ENCODE results near the gene TSPAN9. TPM values are rescaled to one million over a fixed set of nuclear protein-coding genes. Genes with fewer than 3 reads are reported as not detected.
A peak's percentile ranks its signal among the peaks of the same experiment; 100 is the strongest.

The TSPAN9 gene
- total RNA-seq, 1 experiment from 2014 or later = 9.6 TPM

- no peak overlapping the region for H3K4me3 ChIP-seq
- no TSS peak for BruUV-seq (replicated peaks)
- no peak overlapping the region for H3K27ac ChIP-seq
- H3K9me2 ChIP-seq (ENCODE audit: insufficient read depth) = no peaks in the 10 kb centered on the region
- H3K79me2 ChIP-seq (ENCODE audit: low read depth) = no peaks in the 10 kb centered on the region
- H2AFZ ChIP-seq = no peak overlapping the region
- no peaks in the 10 kb centered on the region for H4K20me1 ChIP-seq (ENCODE audit: insufficient read depth)
- no peaks in the 10 kb centered on the region for H3K9me3 ChIP-seq (ENCODE audit: insufficient read depth, low read depth)
- ChIA-PET CTCF (no interaction called here), POLR2A (ENCODE audit: unreplicated experiment) (no interaction called here)
- no peaks in the 10 kb centered on the region for H3F3A ChIP-seq (ENCODE audit: insufficient read depth, low read depth)
- TF ChIP-seq CTCF (conservative IDR thresholded peaks at IDR 0.05) (no peak), EZH2 (IDR thresholded peaks at IDR 0.05; ENCODE audit: low read depth) (no peak)
- DNase-seq = no peak
- H3K4me1 ChIP-seq (replicated peaks; ENCODE audit: insufficient read depth) = no peaks in the 10 kb centered on the region
- no peaks in the 10 kb centered on the region for H3K27me3 ChIP-seq (ENCODE audit: insufficient read depth, low read depth)
- no peaks in the 10 kb centered on the region for H3K36me3 ChIP-seq (ENCODE audit: low read depth)
- intact Hi-C loops (cut with micrococcal nuclease; ENCODE audit: unreplicated experiment) = no loop called here
- H3K4me2 ChIP-seq = no peak overlapping the region
Observed at GRCh38 chr12:3116106-3116844, 39.1 kb downstream of the TSPAN9 start.

DNA sequence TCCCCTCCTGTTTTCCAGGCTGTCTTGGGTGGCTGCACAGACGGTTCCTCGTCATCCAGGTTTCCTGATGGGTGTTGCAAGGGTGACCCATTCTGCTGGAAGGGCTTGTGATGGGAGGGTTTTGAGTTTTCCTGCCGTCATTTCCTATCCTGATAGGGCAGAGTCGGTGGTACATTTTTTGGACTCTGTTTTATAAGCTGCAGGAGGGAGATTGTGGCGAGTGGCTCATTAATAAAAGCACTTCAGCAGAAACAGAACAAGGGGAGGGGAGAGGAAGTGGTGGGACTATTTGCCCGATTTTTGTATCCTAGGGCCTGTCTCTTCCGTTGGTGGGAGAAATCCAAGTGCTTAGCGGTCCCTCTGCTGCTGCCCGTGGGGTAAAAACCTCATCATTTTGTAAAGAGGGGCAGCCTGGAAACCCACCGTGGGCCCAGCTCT, 40.0 kb downstream of the TSPAN9 start:
- no peaks in the 10 kb centered on the region for H3F3A ChIP-seq (ENCODE audit: insufficient read depth, low read depth)
- H3K4me2 ChIP-seq = no peak overlapping the region
- TF ChIP-seq EZH2 (IDR thresholded peaks at IDR 0.05; ENCODE audit: low read depth) (no peak), CTCF (conservative IDR thresholded peaks at IDR 0.05) (no peak)
- ChIA-PET POLR2A (ENCODE audit: unreplicated experiment) (no interaction called here), CTCF (no interaction called here)
- H3K9me3 ChIP-seq (ENCODE audit: insufficient read depth, low read depth) = no peaks in the 10 kb centered on the region
- peak in 1 of 2 experiments; percentile 30 for DNase-seq
- H3K4me1 ChIP-seq (replicated peaks; ENCODE audit: insufficient read depth) = no peaks in the 10 kb centered on the region
- H3K79me2 ChIP-seq (ENCODE audit: low read depth) = no peaks in the 10 kb centered on the region
- intact Hi-C loops (cut with micrococcal nuclease; ENCODE audit: unreplicated experiment) = no loop called here
- no peak overlapping the region for H3K4me3 ChIP-seq
- no TSS peak for BruUV-seq (replicated peaks)
- H4K20me1 ChIP-seq (ENCODE audit: insufficient read depth) = no peaks in the 10 kb centered on the region
- H2AFZ ChIP-seq = no peak overlapping the region
- H3K9me2 ChIP-seq (ENCODE audit: insufficient read depth) = no peaks in the 10 kb centered on the region
- H3K27ac ChIP-seq = no peak overlapping the region
- H3K36me3 ChIP-seq (ENCODE audit: low read depth) = no peaks in the 10 kb centered on the region
- H3K27me3 ChIP-seq (ENCODE audit: insufficient read depth, low read depth) = no peaks in the 10 kb centered on the region

- ChIA-PET CTCF (no interaction called here), POLR2A (ENCODE audit: unreplicated experiment) (no interaction called here)
- DNase-seq = peak in 1 of 2 experiments; percentile 54
- Histone ChIP-seq H3F3A (ENCODE audit: insufficient read depth, low read depth) (no peaks in the 10 kb centered on the region), H3K4me1 (replicated peaks; ENCODE audit: insufficient read depth) (no peaks in the 10 kb centered on the region; the same call in 1 of the 2 replicates), H2AFZ (no peak overlapping the region), H3K79me2 (ENCODE audit: low read depth) (no peaks in the 10 kb centered on the region), H3K4me2 (no peak overlapping the region), H3K27me3 (ENCODE audit: insufficient read depth, low read depth) (no peaks in the 10 kb centered on the region), H3K36me3 (ENCODE audit: low read depth) (no peaks in the 10 kb centered on the region), H3K9me3 (ENCODE audit: insufficient read depth, low read depth) (no peaks in the 10 kb centered on the region), H3K4me3 (no peak overlapping the region), H4K20me1 (ENCODE audit: insufficient read depth) (no peaks in the 10 kb centered on the region), H3K9me2 (ENCODE audit: insufficient read depth) (no peaks in the 10 kb centered on the region), H3K27ac (no peak overlapping the region)
- intact Hi-C loops (cut with micrococcal nuclease; ENCODE audit: unreplicated experiment) = no loop called here
- TF ChIP-seq EZH2 (IDR thresholded peaks at IDR 0.05; ENCODE audit: low read depth) = no peak
- no peak for TF ChIP-seq CTCF (conservative IDR thresholded peaks at IDR 0.05)
- no TSS peak for BruUV-seq (replicated peaks)
Observed at GRCh38 chr12:3117591-3118015, 40.4 kb downstream of the TSPAN9 start.
